ENCODE measurements around the gene MAPK8IP2.

DNA sequence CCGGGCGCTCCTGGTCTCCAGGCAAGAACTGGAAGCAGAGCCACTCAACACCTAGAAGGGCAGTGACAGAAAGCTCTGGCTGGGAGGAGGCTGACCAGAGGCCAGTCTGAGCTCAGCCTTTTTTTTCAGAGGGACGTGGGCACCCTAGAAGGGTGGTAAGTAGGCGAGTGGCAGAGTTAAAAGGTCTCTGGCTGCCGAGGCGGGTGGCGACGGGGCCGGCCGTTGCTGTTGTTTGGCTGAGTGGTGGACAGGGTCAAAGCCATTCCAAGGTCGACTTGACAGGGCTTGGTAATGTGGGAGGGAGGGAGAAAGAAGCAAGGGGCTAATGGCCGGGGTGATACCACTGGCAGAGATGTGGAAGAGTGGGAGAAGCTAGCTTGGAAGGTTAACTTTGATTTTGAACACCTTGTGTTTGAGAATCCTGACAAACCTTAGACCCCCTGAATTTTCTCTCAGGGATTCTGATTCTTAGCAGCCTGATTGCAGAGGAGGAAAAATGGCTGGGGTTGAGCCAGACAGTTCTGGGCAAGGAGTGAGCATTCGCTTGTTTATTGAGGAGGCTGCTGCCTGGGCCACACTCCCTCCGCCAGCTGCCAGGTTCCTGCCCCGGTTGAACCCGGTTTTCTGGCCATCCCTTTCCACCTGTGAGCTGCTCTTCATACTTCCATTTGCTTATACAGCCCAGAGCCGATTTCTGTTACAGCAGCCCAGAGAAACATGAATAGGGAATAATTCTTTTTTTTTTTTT lies 37.0 kb upstream of the MAPK8IP2 start:
- TF ChIP-seq, protein P1, sequence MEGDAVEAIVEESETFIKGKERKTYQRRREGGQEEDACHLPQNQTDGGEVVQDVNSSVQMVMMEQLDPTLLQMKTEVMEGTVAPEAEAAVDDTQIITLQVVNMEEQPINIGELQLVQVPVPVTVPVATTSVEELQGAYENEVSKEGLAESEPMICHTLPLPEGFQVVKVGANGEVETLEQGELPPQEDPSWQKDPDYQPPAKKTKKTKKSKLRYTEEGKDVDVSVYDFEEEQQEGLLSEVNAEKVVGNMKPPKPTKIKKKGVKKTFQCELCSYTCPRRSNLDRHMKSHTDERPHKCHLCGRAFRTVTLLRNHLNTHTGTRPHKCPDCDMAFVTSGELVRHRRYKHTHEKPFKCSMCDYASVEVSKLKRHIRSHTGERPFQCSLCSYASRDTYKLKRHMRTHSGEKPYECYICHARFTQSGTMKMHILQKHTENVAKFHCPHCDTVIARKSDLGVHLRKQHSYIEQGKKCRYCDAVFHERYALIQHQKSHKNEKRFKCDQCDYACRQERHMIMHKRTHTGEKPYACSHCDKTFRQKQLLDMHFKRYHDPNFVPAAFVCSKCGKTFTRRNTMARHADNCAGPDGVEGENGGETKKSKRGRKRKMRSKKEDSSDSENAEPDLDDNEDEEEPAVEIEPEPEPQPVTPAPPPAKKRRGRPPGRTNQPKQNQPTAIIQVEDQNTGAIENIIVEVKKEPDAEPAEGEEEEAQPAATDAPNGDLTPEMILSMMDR (IDR thresholded peaks at IDR 0.05) = no peak
- no peak for TF ChIP-seq EZH2 (IDR thresholded peaks at IDR 0.05)
- no peak for TF ChIP-seq EZH2phosphoT487 (IDR thresholded peaks at IDR 0.05)
